Measurements from ENCODE around the gene ZC2HC1C. TPM values are rescaled to one million over a fixed set of nuclear protein-coding genes. Genes with fewer than 3 reads are reported as not detected.

Gene ZC2HC1C
- total RNA-seq, 2 donors from 2014 or later = 2.3 to 2.7 TPM

DNA sequence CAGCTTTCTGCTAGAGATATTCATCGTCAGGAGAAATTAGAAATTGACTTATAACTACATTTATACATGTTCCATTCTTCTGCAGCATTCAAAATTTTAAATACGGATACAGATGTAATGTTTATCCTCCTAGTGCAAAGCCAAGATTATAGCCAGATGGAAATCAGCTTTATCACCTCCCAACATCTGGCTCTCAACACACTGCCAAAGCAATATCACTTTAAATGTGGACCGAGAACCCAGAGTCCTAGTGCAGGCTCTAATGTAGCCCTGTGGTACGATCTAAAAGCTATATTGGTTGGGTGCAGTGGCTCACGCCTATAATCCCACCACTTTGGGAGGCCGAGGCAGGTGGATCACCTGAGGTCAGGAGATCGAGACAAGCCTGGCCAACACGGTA lies 24.7 kb upstream of the ZC2HC1C start:
- TF ChIP-seq, protein P1, sequence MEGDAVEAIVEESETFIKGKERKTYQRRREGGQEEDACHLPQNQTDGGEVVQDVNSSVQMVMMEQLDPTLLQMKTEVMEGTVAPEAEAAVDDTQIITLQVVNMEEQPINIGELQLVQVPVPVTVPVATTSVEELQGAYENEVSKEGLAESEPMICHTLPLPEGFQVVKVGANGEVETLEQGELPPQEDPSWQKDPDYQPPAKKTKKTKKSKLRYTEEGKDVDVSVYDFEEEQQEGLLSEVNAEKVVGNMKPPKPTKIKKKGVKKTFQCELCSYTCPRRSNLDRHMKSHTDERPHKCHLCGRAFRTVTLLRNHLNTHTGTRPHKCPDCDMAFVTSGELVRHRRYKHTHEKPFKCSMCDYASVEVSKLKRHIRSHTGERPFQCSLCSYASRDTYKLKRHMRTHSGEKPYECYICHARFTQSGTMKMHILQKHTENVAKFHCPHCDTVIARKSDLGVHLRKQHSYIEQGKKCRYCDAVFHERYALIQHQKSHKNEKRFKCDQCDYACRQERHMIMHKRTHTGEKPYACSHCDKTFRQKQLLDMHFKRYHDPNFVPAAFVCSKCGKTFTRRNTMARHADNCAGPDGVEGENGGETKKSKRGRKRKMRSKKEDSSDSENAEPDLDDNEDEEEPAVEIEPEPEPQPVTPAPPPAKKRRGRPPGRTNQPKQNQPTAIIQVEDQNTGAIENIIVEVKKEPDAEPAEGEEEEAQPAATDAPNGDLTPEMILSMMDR (conservative IDR thresholded peaks at IDR 0.05) = no peak
- no peaks in the 10 kb centered on the region for H3K9me3 Mint-ChIP-seq
- H3K4me1 Mint-ChIP-seq = peaks cover 3% of the 10 kb centered on the region
- H3K27ac Mint-ChIP-seq = no peak overlapping the region
- no peak overlapping the region for H3K4me3 Mint-ChIP-seq
- Histone ChIP-seq H3K4me3 (ENCODE audit: low read length) (no peak overlapping the region), H3K9me3 (ENCODE audit: control insufficient read depth, low read length) (no peaks in the 10 kb centered on the region), H3K36me3 (ENCODE audit: control insufficient read depth, insufficient read depth, low read length) (peaks cover 4% of the 10 kb centered on the region), H3K27ac (ENCODE audit: low read depth, low read length) (no peak overlapping the region), H3K4me1 (ENCODE audit: control insufficient read depth, insufficient read depth, low read length) (no peaks in the 10 kb centered on the region), H3K27me3 (ENCODE audit: control insufficient read depth, insufficient read depth, low read length, poor library complexity, severe bottlenecking) (no peaks in the 10 kb centered on the region), H3K9ac (ENCODE audit: extremely low read depth, low read length, poor library complexity, severe bottlenecking) (no peak overlapping the region)
- no peaks in the 10 kb centered on the region for H3K27me3 Mint-ChIP-seq (ENCODE audit: insufficient read depth)
- H3K36me3 Mint-ChIP-seq (ENCODE audit: low read depth) = peaks cover 11% of the 10 kb centered on the region
- WGBS, 2 experiments (ENCODE audit: insufficient coverage in 1 of 2, insufficient read length in 1 of 2) = 96 to 99% methylated on average over 7 to 8 of the region's 8 CpGs
- DNase-seq = no peak

DNA sequence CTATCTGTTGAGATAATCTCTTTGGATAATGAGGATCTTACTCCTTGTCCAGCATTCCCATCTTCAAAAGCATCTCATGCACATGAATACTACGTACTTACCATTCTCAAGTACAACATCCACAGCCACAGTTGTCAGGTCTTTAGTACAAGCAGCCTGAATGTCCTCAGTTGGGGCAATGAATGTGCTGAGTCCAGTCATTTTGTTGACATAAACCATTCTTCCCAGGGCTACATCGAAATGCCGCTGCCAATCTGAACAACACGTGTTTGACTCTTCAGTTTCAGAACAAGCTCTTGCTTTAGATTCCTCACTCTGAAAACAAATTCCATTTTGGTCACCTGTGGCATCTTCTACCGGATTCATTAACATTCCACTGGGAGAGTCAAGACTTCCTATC lies 23.2 kb upstream of the ZC2HC1C start:
- no peaks in the 10 kb centered on the region for H3K9me3 ChIP-seq (ENCODE audit: control insufficient read depth, low read length)
- H3K9ac ChIP-seq (ENCODE audit: extremely low read depth, low read length, poor library complexity, severe bottlenecking) = no peak overlapping the region
- H3K4me3 ChIP-seq (ENCODE audit: low read length) = no peak overlapping the region
- Mint-ChIP-seq H3K4me3 (no peak overlapping the region), H3K4me1 (peaks cover 5% of the 10 kb centered on the region), H3K27me3 (ENCODE audit: insufficient read depth) (no peaks in the 10 kb centered on the region), H3K36me3 (ENCODE audit: low read depth) (peaks cover 6% of the 10 kb centered on the region), H3K27ac (no peak overlapping the region), H3K9me3 (no peaks in the 10 kb centered on the region)
- no peaks in the 10 kb centered on the region for H3K4me1 ChIP-seq (ENCODE audit: control insufficient read depth, insufficient read depth, low read length)
- TF ChIP-seq, protein P1 (conservative IDR thresholded peaks at IDR 0.05) = no peak
- no peak overlapping the region for H3K27ac ChIP-seq (ENCODE audit: low read depth, low read length)
- DNase-seq = no peak
- H3K27me3 ChIP-seq (ENCODE audit: control insufficient read depth, insufficient read depth, low read length, poor library complexity, severe bottlenecking) = no peaks in the 10 kb centered on the region
- WGBS, 2 experiments (ENCODE audit: insufficient coverage in 1 of 2, insufficient read length in 1 of 2) = 96 to 97% methylated on average over 5 of the region's 5 CpGs
- no peaks in the 10 kb centered on the region for H3K36me3 ChIP-seq (ENCODE audit: control insufficient read depth, insufficient read depth, low read length)

DNA sequence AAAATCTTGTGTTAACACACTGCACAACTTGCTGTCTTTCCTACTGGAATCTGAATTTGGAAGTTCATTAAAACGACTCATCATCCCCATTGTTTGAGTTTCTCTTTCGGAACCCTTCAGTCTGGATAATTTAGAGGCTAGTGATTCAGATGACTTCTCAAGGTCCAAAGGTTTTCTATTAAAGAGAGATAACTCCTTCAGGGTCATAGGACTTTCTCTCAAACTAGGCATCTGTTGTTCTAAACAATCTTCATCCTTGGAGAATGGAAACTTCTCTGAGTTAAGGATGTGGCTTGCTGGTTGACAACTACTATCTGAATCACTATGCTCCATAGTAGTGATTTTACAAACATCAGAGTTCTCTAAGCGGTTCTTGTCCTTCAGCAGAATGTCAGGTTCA lies 22.5 kb upstream of the ZC2HC1C start:
- H3K9me3 Mint-ChIP-seq = no peaks in the 10 kb centered on the region
- H3K27me3 Mint-ChIP-seq (ENCODE audit: insufficient read depth) = no peaks in the 10 kb centered on the region
- H3K4me3 Mint-ChIP-seq = no peak overlapping the region
- H3K9me3 ChIP-seq (ENCODE audit: control insufficient read depth, low read length) = no peaks in the 10 kb centered on the region
- no peak for DNase-seq
- H3K27me3 ChIP-seq (ENCODE audit: control insufficient read depth, insufficient read depth, low read length, poor library complexity, severe bottlenecking) = no peaks in the 10 kb centered on the region
- peaks cover 3% of the 10 kb centered on the region for H3K36me3 Mint-ChIP-seq (ENCODE audit: low read depth)
- TF ChIP-seq, protein P1 (conservative IDR thresholded peaks at IDR 0.05) = no peak
- 97 to 100% methylated on average over 3 of the region's 3 CpGs for WGBS, 2 experiments (ENCODE audit: insufficient coverage in 1 of 2, insufficient read length in 1 of 2)
- no peak overlapping the region for H3K27ac Mint-ChIP-seq
- H3K9ac ChIP-seq (ENCODE audit: extremely low read depth, low read length, poor library complexity, severe bottlenecking) = no peak overlapping the region
- no peak overlapping the region for H3K4me3 ChIP-seq (ENCODE audit: low read length)
- no peak overlapping the region for H3K27ac ChIP-seq (ENCODE audit: low read depth, low read length)
- H3K4me1 Mint-ChIP-seq = peaks cover 5% of the 10 kb centered on the region
- H3K4me1 ChIP-seq (ENCODE audit: control insufficient read depth, insufficient read depth, low read length) = no peaks in the 10 kb centered on the region
- no peaks in the 10 kb centered on the region for H3K36me3 ChIP-seq (ENCODE audit: control insufficient read depth, insufficient read depth, low read length)

All from endodermal cell (in vitro differentiated cells).